ENCODE measurements around the gene GPR146. TPM values are rescaled to one million over a fixed set of nuclear protein-coding genes. Genes with fewer than 3 reads are reported as not detected.

Gene GPR146
- total RNA-seq, 3 donors from 2014 or later = 0.21 to 0.52 TPM; not detected in 1

- Mint-ChIP-seq H3K4me3 (no peak overlapping the region), H3K9me3 (no peaks in the 10 kb centered on the region), H3K36me3 (ENCODE audit: insufficient read depth) (peaks cover 10% of the 10 kb centered on the region), H3K4me1 (ENCODE audit: low read depth) (no peaks in the 10 kb centered on the region), H3K27me3 (ENCODE audit: low read depth) (no peaks in the 10 kb centered on the region)
- no peak for DNase-seq
- no peak for ATAC-seq
Observed at GRCh38 chr7:1097120-1097504, 52.8 kb downstream of the GPR146 start.

- H3K36me3 Mint-ChIP-seq (ENCODE audit: insufficient read depth) = peaks cover 4% of the 10 kb centered on the region
- no peak for ATAC-seq
- no peaks in the 10 kb centered on the region for H3K27me3 Mint-ChIP-seq (ENCODE audit: low read depth)
- no peaks in the 10 kb centered on the region for H3K9me3 Mint-ChIP-seq
- H3K4me1 Mint-ChIP-seq (ENCODE audit: low read depth) = peaks cover 8% of the 10 kb centered on the region
- no peak for DNase-seq
- no peak overlapping the region for H3K4me3 Mint-ChIP-seq
Observed at GRCh38 chr7:1098243-1099153, 54.2 kb downstream of the GPR146 start.

- DNase-seq = no peak
- Mint-ChIP-seq H3K4me3 (no peak overlapping the region), H3K27me3 (ENCODE audit: low read depth) (no peaks in the 10 kb centered on the region), H3K4me1 (ENCODE audit: low read depth) (peaks cover 10% of the 10 kb centered on the region), H3K36me3 (ENCODE audit: insufficient read depth) (peaks cover 4% of the 10 kb centered on the region), H3K9me3 (no peaks in the 10 kb centered on the region)
- ATAC-seq = no peak
Observed at GRCh38 chr7:1099154-1099542, 54.8 kb downstream of the GPR146 start.

- H3K4me1 Mint-ChIP-seq (ENCODE audit: low read depth) = peaks cover 10% of the 10 kb centered on the region
- no peak overlapping the region for H3K4me3 Mint-ChIP-seq
- H3K36me3 Mint-ChIP-seq (ENCODE audit: insufficient read depth) = peaks cover 4% of the 10 kb centered on the region
- H3K9me3 Mint-ChIP-seq = no peaks in the 10 kb centered on the region
- H3K27me3 Mint-ChIP-seq (ENCODE audit: low read depth) = no peaks in the 10 kb centered on the region
- DNase-seq (no peak), ATAC-seq (no peak)
Observed at GRCh38 chr7:1099637-1100036, 55.3 kb downstream of the GPR146 start.

GRCh38 chr7:1100386-1100785, 56.0 kb downstream of the GPR146 start:
- Mint-ChIP-seq H3K9me3 (no peaks in the 10 kb centered on the region), H3K4me3 (no peak overlapping the region), H3K36me3 (ENCODE audit: insufficient read depth) (peaks cover 4% of the 10 kb centered on the region), H3K4me1 (ENCODE audit: low read depth) (peaks cover 17% of the 10 kb centered on the region), H3K27me3 (ENCODE audit: low read depth) (no peaks in the 10 kb centered on the region)
- ATAC-seq (no peak), DNase-seq (no peak)

- H3K27me3 Mint-ChIP-seq (ENCODE audit: low read depth) = no peaks in the 10 kb centered on the region
- H3K4me1 Mint-ChIP-seq (ENCODE audit: low read depth) = peaks cover 17% of the 10 kb centered on the region
- H3K9me3 Mint-ChIP-seq = no peaks in the 10 kb centered on the region
- H3K4me3 Mint-ChIP-seq = no peak overlapping the region
- DNase-seq (no peak), ATAC-seq (no peak)
- H3K36me3 Mint-ChIP-seq (ENCODE audit: insufficient read depth) = peaks cover 4% of the 10 kb centered on the region
Observed at GRCh38 chr7:1100834-1101562, 56.7 kb downstream of the GPR146 start.

GRCh38 chr7:1101563-1102431, 57.5 kb downstream of the GPR146 start:
- ATAC-seq = no peak
- H3K4me3 Mint-ChIP-seq = no peak overlapping the region
- no peaks in the 10 kb centered on the region for H3K27me3 Mint-ChIP-seq (ENCODE audit: low read depth)
- peaks cover 4% of the 10 kb centered on the region for H3K36me3 Mint-ChIP-seq (ENCODE audit: insufficient read depth)
- peaks cover 17% of the 10 kb centered on the region for H3K4me1 Mint-ChIP-seq (ENCODE audit: low read depth)
- H3K9me3 Mint-ChIP-seq = no peaks in the 10 kb centered on the region
- DNase-seq = no peak

GRCh38 chr7:1103009-1103788, 58.9 kb downstream of the GPR146 start:
- Mint-ChIP-seq H3K9me3 (no peaks in the 10 kb centered on the region), H3K4me1 (ENCODE audit: low read depth) (peaks cover 17% of the 10 kb centered on the region), H3K4me3 (peak overlapping the region; percentile 46), H3K27me3 (ENCODE audit: low read depth) (no peaks in the 10 kb centered on the region), H3K36me3 (ENCODE audit: insufficient read depth) (peaks cover 1% of the 10 kb centered on the region)
- peak; percentile 67 to 70 for ATAC-seq
- no peak for DNase-seq

- Mint-ChIP-seq H3K4me3 (no peak overlapping the region), H3K9me3 (no peaks in the 10 kb centered on the region), H3K27me3 (ENCODE audit: low read depth) (no peaks in the 10 kb centered on the region), H3K36me3 (ENCODE audit: insufficient read depth) (no peaks in the 10 kb centered on the region), H3K4me1 (ENCODE audit: low read depth) (peaks cover 17% of the 10 kb centered on the region)
- ATAC-seq (no peak), DNase-seq (no peak)
Observed at GRCh38 chr7:1103789-1104515, 59.6 kb downstream of the GPR146 start.

- no peaks in the 10 kb centered on the region for H3K9me3 Mint-ChIP-seq
- no peaks in the 10 kb centered on the region for H3K27me3 Mint-ChIP-seq (ENCODE audit: low read depth)
- ATAC-seq = no peak
- no peaks in the 10 kb centered on the region for H3K36me3 Mint-ChIP-seq (ENCODE audit: insufficient read depth)
- no peak for DNase-seq
- H3K4me1 Mint-ChIP-seq (ENCODE audit: low read depth) = peaks cover 17% of the 10 kb centered on the region
- no peak overlapping the region for H3K4me3 Mint-ChIP-seq
Observed at GRCh38 chr7:1104516-1105179, 60.3 kb downstream of the GPR146 start.

- ATAC-seq = no peak
- H3K4me3 Mint-ChIP-seq = no peak overlapping the region
Observed at GRCh38 chr7:1105189-1105588, 60.8 kb downstream of the GPR146 start.

GRCh38 chr7:1106063-1106792, 61.9 kb downstream of the GPR146 start:
- no peak overlapping the region for H3K4me3 Mint-ChIP-seq
- no peak for DNase-seq
- ATAC-seq = no peak
- no peaks in the 10 kb centered on the region for H3K9me3 Mint-ChIP-seq
- H3K4me1 Mint-ChIP-seq (ENCODE audit: low read depth) = peaks cover 17% of the 10 kb centered on the region
- H3K36me3 Mint-ChIP-seq (ENCODE audit: insufficient read depth) = no peaks in the 10 kb centered on the region
- H3K27me3 Mint-ChIP-seq (ENCODE audit: low read depth) = no peaks in the 10 kb centered on the region

More at GRCh38 chr7:1105189-1105588, 60.8 kb downstream of the GPR146 start:
- H3K4me1 Mint-ChIP-seq (ENCODE audit: low read depth) = peaks cover 17% of the 10 kb centered on the region
- no peaks in the 10 kb centered on the region for H3K9me3 Mint-ChIP-seq
- H3K27me3 Mint-ChIP-seq (ENCODE audit: low read depth) = no peaks in the 10 kb centered on the region
- DNase-seq = no peak
- H3K36me3 Mint-ChIP-seq (ENCODE audit: insufficient read depth) = no peaks in the 10 kb centered on the region

Measured in activated T-cell treated with anti-CD3 and anti-CD28 coated beads, Interleukin-2, amount 50 U/mL, for 4 hours (primary cell).